Measurements from ENCODE around the gene DENND2C.

The DENND2C gene

GRCh38 chr1:114670083-114671010 lies 498 bp upstream of the DENND2C start:
- Histone ChIP-seq H3K4me1 (no peaks in the 10 kb centered on the region), H3K9ac (no peak overlapping the region), H3K79me2 (no peaks in the 10 kb centered on the region), H3K36me3 (ENCODE audit: control insufficient read depth, insufficient read depth, low read length) (no peaks in the 10 kb centered on the region), H3K9me3 (ENCODE audit: control insufficient read depth, low read length) (no peaks in the 10 kb centered on the region), H3K4me2 (ENCODE audit: low read length) (peak overlapping the region; percentile 81), H3K27ac (peak overlapping the region; percentile 47), H3K27me3 (ENCODE audit: control insufficient read depth, insufficient read depth, low read length) (no peaks in the 10 kb centered on the region), H2AFZ (peak overlapping the region; percentile 87), H3K4me3 (ENCODE audit: low read depth, low read length) (peak overlapping the region; percentile 70)
- no peak for TF ChIP-seq CTCF (IDR thresholded peaks at IDR 0.05)

- Histone ChIP-seq H3K36me3 (ENCODE audit: control insufficient read depth, insufficient read depth, low read length) (no peaks in the 10 kb centered on the region), H2AFZ (peak overlapping the region; percentile 87), H3K4me1 (no peaks in the 10 kb centered on the region), H3K79me2 (no peaks in the 10 kb centered on the region), H3K27ac (no peak overlapping the region), H3K9me3 (ENCODE audit: control insufficient read depth, low read length) (no peaks in the 10 kb centered on the region), H3K4me2 (ENCODE audit: low read length) (peak overlapping the region; percentile 81), H3K4me3 (ENCODE audit: low read depth, low read length) (peak overlapping the region; percentile 70), H3K9ac (no peak overlapping the region), H3K27me3 (ENCODE audit: control insufficient read depth, insufficient read depth, low read length) (no peaks in the 10 kb centered on the region)
- TF ChIP-seq CTCF (IDR thresholded peaks at IDR 0.05), result no peak
Measured at GRCh38 chr1:114668784-114669561, 876 bp downstream of the DENND2C start.

GRCh38 chr1:114668373-114668772 lies 1.5 kb downstream of the DENND2C start:
- Histone ChIP-seq H3K9ac (no peak overlapping the region), H3K79me2 (no peaks in the 10 kb centered on the region), H3K27me3 (ENCODE audit: control insufficient read depth, insufficient read depth, low read length) (no peaks in the 10 kb centered on the region), H3K4me1 (no peaks in the 10 kb centered on the region), H3K4me2 (ENCODE audit: low read length) (no peak overlapping the region), H3K9me3 (ENCODE audit: control insufficient read depth, low read length) (no peaks in the 10 kb centered on the region), H3K27ac (no peak overlapping the region), H3K4me3 (ENCODE audit: low read depth, low read length) (no peak overlapping the region), H2AFZ (no peak overlapping the region), H3K36me3 (ENCODE audit: control insufficient read depth, insufficient read depth, low read length) (no peaks in the 10 kb centered on the region)
- no peak for TF ChIP-seq CTCF (IDR thresholded peaks at IDR 0.05)

GRCh38 chr1:114666954-114667353 lies 2.9 kb downstream of the DENND2C start:
- no peak for TF ChIP-seq CTCF (IDR thresholded peaks at IDR 0.05)
- Histone ChIP-seq H3K27me3 (ENCODE audit: control insufficient read depth, insufficient read depth, low read length) (no peaks in the 10 kb centered on the region), H2AFZ (no peak overlapping the region), H3K4me2 (ENCODE audit: low read length) (no peak overlapping the region), H3K36me3 (ENCODE audit: control insufficient read depth, insufficient read depth, low read length) (no peaks in the 10 kb centered on the region), H3K9me3 (ENCODE audit: control insufficient read depth, low read length) (no peaks in the 10 kb centered on the region), H3K9ac (no peak overlapping the region), H3K4me1 (no peaks in the 10 kb centered on the region), H3K27ac (no peak overlapping the region), H3K4me3 (ENCODE audit: low read depth, low read length) (no peak overlapping the region), H3K79me2 (no peaks in the 10 kb centered on the region)
